HEK293T (cell line): ENCODE results near the gene POLR2F.

Source experiments
- CTCF ChIA-PET: fragments of 350-600 bp; formaldehyde crosslinking; extraction: SDS; loops from one replicate; lab custom pipeline; 2021; ENCODE audit warnings: antibody characterized with exemption, inconsistent platforms; lab: Yijun Ruan, JAX
- POLR2A ChIA-PET: fragments of 350-600 bp; formaldehyde crosslinking; extraction: SDS; loops from one replicate; lab custom pipeline; 2020; ENCODE audit warnings: antibody characterized with exemption, inconsistent platforms; lab: Yijun Ruan, JAX
- DNase-seq: peaks from one replicate; pipeline ENCODE4 v3.0.0; 2012; ENCODE audit warnings: mixed read lengths; ENCODE audit errors: extremely low spot score
- ARNT ChIP-seq: fragments of 450-650 bp; IDR thresholded peaks from 2 replicates; pipeline ENCODE4 v1.6.1; 2017; ENCODE audit warnings: mild to moderate bottlenecking
- BHLHE40 ChIP-seq: fragments of 450-650 bp; IDR thresholded peaks from 2 replicates; pipeline ENCODE4 v1.6.1; 2016; ENCODE audit warnings: mild to moderate bottlenecking, moderate library complexity, borderline replicate concordance
- CTBP1 ChIP-seq: fragments of 450-650 bp; IDR thresholded peaks from 2 replicates; pipeline ENCODE4 v1.6.1; 2016; ENCODE audit warnings: borderline replicate concordance
- ELF4 ChIP-seq: fragments of 450-650 bp; IDR thresholded peaks from 2 replicates; pipeline ENCODE4 v1.6.1; 2017; ENCODE audit warnings: antibody characterized with exemption
- FOXA1 ChIP-seq: fragments of 450-650 bp; IDR thresholded peaks from 2 replicates; pipeline ENCODE4 v1.6.1; 2016; ENCODE audit warnings: mild to moderate bottlenecking
- FOXK2 ChIP-seq: fragments of 450-650 bp; IDR thresholded peaks from 2 replicates; pipeline ENCODE4 v1.6.1; 2016; ENCODE audit warnings: mild to moderate bottlenecking
- FOXM1 ChIP-seq: fragments of 450-650 bp; IDR thresholded peaks from 2 replicates; pipeline ENCODE4 v1.6.1; 2017; ENCODE audit warnings: mild to moderate bottlenecking, borderline replicate concordance
- HDGF ChIP-seq: fragments of 450-650 bp; IDR thresholded peaks from 2 replicates; pipeline ENCODE4 v1.6.1; 2017; ENCODE audit warnings: antibody characterized with exemption, borderline replicate concordance
- L3MBTL2 ChIP-seq: fragments of 450-650 bp; conservative IDR thresholded peaks from 2 replicates; pipeline ENCODE4 v1.6.1; 2016; ENCODE audit warnings: mild to moderate bottlenecking
- LEF1 ChIP-seq: fragments of 450-650 bp; IDR thresholded peaks from 2 replicates; pipeline ENCODE4 v1.6.1; 2017; ENCODE audit warnings: mild to moderate bottlenecking, borderline replicate concordance
- NFRKB ChIP-seq: fragments of 450-650 bp; IDR thresholded peaks from 2 replicates; pipeline ENCODE4 v1.6.1; 2016; ENCODE audit warnings: mild to moderate bottlenecking, moderate library complexity
- PKNOX1 ChIP-seq: fragments of 450-650 bp; IDR thresholded peaks from 2 replicates; pipeline ENCODE4 v1.6.1; 2016
- SP1 ChIP-seq: fragments of 450-650 bp; IDR thresholded peaks from 2 replicates; pipeline ENCODE4 v1.6.1; 2017
- SUZ12 ChIP-seq: fragments of 450-650 bp; IDR thresholded peaks from 2 replicates; pipeline ENCODE4 v1.6.1; 2016; ENCODE audit warnings: mild to moderate bottlenecking
- TARDBP ChIP-seq: fragments of 450-650 bp; IDR thresholded peaks from 2 replicates; pipeline ENCODE4 v1.6.1; 2016
- ZNF384 ChIP-seq: fragments of 450-650 bp; IDR thresholded peaks from 2 replicates; pipeline ENCODE4 v1.6.1; 2016

POLR2F gene

GRCh38 chr22:37924386-37925065 is 29.0 kb upstream of the POLR2F start:
- ChIA-PET CTCF (no interaction called here), POLR2A (interaction anchor here (1.0 kb wide), 1 partner anchor 19 kb away, joined by 4 read pairs; no protein-coding TSS in a partner anchor)
- TF ChIP-seq ZNF384 (no peak), FOXM1 (no peak), ELF4 (no peak), HDGF (no peak), SP1 (no peak), NFRKB (no peak), CTBP1 (no peak), FOXK2 (no peak), TARDBP (no peak), PKNOX1 (no peak)
- DNase-seq: no peak

- ChIA-PET CTCF (no interaction called here), POLR2A (no interaction called here)
- TF ChIP-seq ZNF384: no peak
- TF ChIP-seq SUZ12: no peak
- TF ChIP-seq LEF1: no peak
- TF ChIP-seq ARNT: no peak
- TF ChIP-seq NFRKB: no peak
- TF ChIP-seq L3MBTL2: no peak
- no peak for DNase-seq
Measured at GRCh38 chr22:37925330-37925729, 28.2 kb upstream of the POLR2F start.

- DNase-seq: no peak
- TF ChIP-seq PKNOX1 (no peak), ZNF384 (no peak), L3MBTL2 (no peak), LEF1 (no peak), FOXM1 (no peak), TARDBP (no peak), FOXK2 (no peak), BHLHE40 (no peak), ARNT (no peak), FOXA1 (no peak)
- CTCF ChIA-PET: no interaction called here
- POLR2A ChIA-PET: no interaction called here
Measured at GRCh38 chr22:37925767-37926166, 27.7 kb upstream of the POLR2F start.

- no peak for DNase-seq
- CTCF ChIA-PET: no interaction called here
- no peak for TF ChIP-seq TARDBP
- TF ChIP-seq FOXM1: no peak
- TF ChIP-seq FOXK2: no peak
- TF ChIP-seq ZNF384: no peak
- no peak for TF ChIP-seq NFRKB
- no peak for TF ChIP-seq FOXA1
- TF ChIP-seq SUZ12: no peak
- no peak for TF ChIP-seq L3MBTL2
- TF ChIP-seq LEF1: no peak
- POLR2A ChIA-PET: no interaction called here
Measured at GRCh38 chr22:37926358-37926757, 27.1 kb upstream of the POLR2F start.

GRCh38 chr22:37926771-37927636 is 26.5 kb upstream of the POLR2F start:
- POLR2A ChIA-PET: interaction anchor here (1.3 kb wide), 1 partner anchor 21 kb away, joined by 3 read pairs; the partner anchor contains the start of gene MICALL1
- CTCF ChIA-PET: no interaction called here
- no peak for TF ChIP-seq BHLHE40
- TF ChIP-seq FOXA1: no peak
- TF ChIP-seq PKNOX1: no peak
- no peak for TF ChIP-seq SUZ12
- TF ChIP-seq FOXK2: no peak
- no peak for TF ChIP-seq NFRKB
- TF ChIP-seq LEF1: no peak
- TF ChIP-seq HDGF: no peak
- no peak for TF ChIP-seq TARDBP
- no peak for TF ChIP-seq ELF4
- no peak for TF ChIP-seq SP1
- TF ChIP-seq FOXM1: no peak
- no peak for TF ChIP-seq ZNF384
- TF ChIP-seq CTBP1: no peak
- TF ChIP-seq L3MBTL2: no peak
- TF ChIP-seq ARNT: no peak
- DNase-seq: no peak

- CTCF ChIA-PET: no interaction called here
- POLR2A ChIA-PET: interaction anchor here (1.3 kb wide), 1 partner anchor 22 kb away, joined by 3 read pairs; the partner anchor contains the start of gene MICALL1
- no peak for DNase-seq
- TF ChIP-seq LEF1: no peak
- TF ChIP-seq ELF4: no peak
- TF ChIP-seq FOXK2: no peak
- TF ChIP-seq ARNT: no peak
- no peak for TF ChIP-seq BHLHE40
- TF ChIP-seq PKNOX1: no peak
- TF ChIP-seq L3MBTL2: no peak
- no peak for TF ChIP-seq SP1
- no peak for TF ChIP-seq FOXM1
- no peak for TF ChIP-seq FOXA1
- TF ChIP-seq ZNF384: no peak
- TF ChIP-seq NFRKB: no peak
- TF ChIP-seq TARDBP: no peak
- TF ChIP-seq HDGF: no peak
- no peak for TF ChIP-seq SUZ12
- TF ChIP-seq CTBP1: no peak
Measured at GRCh38 chr22:37927637-37927936, 25.9 kb upstream of the POLR2F start.
